B cell (primary cell): ENCODE data around the gene P2RX3.
"Not testable (repeated sequence)": the region's sequence is repeated elsewhere in the genome, so short reads cannot be mapped to it uniquely, and the experiment has no call there.

ENCODE experiments used
- EZH2 ChIP-seq: IDR thresholded peaks from 2 replicates; pipeline ENCODE4 v1.6.1; 2012; ENCODE audit warnings: borderline replicate concordance, low read depth, mild to moderate bottlenecking, moderate library complexity, low read length; ENCODE audit not compliant: insufficient read depth, poor library complexity, severe bottlenecking
- TF ChIP-seq, protein P1 (sequence below): fragments of 200-600 bp; IDR thresholded peaks from one replicate; pipeline ENCODE4 v1.8.0; 2022; ENCODE audit warnings: antibody characterized with exemption, mild to moderate bottlenecking

DNA sequence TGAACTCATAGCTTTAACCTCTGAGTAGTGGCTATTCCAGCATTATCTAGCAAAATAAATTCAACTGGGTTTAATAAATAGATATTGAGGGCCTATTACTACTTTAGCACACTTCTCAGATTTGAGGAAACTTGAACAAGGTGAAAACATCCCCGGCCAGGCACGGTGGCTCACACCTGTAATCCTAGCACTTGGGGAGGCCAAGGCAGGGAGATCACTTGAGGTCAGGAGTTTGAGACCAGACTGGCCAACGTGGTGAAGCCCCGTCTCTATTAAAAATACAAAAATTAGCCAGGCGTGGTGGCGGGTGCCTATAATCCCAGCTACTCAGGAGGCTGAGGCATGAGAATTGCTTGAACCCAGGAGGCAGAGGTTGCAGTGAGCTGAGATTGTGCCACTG lies 1.3 kb upstream of the P2RX3 start:
- TF ChIP-seq, protein P1, sequence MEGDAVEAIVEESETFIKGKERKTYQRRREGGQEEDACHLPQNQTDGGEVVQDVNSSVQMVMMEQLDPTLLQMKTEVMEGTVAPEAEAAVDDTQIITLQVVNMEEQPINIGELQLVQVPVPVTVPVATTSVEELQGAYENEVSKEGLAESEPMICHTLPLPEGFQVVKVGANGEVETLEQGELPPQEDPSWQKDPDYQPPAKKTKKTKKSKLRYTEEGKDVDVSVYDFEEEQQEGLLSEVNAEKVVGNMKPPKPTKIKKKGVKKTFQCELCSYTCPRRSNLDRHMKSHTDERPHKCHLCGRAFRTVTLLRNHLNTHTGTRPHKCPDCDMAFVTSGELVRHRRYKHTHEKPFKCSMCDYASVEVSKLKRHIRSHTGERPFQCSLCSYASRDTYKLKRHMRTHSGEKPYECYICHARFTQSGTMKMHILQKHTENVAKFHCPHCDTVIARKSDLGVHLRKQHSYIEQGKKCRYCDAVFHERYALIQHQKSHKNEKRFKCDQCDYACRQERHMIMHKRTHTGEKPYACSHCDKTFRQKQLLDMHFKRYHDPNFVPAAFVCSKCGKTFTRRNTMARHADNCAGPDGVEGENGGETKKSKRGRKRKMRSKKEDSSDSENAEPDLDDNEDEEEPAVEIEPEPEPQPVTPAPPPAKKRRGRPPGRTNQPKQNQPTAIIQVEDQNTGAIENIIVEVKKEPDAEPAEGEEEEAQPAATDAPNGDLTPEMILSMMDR = not testable (repeated sequence)
- not testable (repeated sequence) for TF ChIP-seq EZH2
